ENCODE data around the gene TICRR.

The TICRR gene

GRCh38 chr15:89642106-89642505 lies 66.8 kb downstream of the TICRR start:
- ChIA-PET POLR2A (ENCODE audit: low non-redundant PET) (no interaction called here), CTCF (interaction anchor here (0.6 kb wide), 1 partner anchor 21 kb away, joined by 4 read pairs; no protein-coding TSS in a partner anchor)
- peak overlapping the region; percentile 10; the same call in 1 of the 2 replicates for H3K27ac ChIP-seq
- TF ChIP-seq, protein P1, sequence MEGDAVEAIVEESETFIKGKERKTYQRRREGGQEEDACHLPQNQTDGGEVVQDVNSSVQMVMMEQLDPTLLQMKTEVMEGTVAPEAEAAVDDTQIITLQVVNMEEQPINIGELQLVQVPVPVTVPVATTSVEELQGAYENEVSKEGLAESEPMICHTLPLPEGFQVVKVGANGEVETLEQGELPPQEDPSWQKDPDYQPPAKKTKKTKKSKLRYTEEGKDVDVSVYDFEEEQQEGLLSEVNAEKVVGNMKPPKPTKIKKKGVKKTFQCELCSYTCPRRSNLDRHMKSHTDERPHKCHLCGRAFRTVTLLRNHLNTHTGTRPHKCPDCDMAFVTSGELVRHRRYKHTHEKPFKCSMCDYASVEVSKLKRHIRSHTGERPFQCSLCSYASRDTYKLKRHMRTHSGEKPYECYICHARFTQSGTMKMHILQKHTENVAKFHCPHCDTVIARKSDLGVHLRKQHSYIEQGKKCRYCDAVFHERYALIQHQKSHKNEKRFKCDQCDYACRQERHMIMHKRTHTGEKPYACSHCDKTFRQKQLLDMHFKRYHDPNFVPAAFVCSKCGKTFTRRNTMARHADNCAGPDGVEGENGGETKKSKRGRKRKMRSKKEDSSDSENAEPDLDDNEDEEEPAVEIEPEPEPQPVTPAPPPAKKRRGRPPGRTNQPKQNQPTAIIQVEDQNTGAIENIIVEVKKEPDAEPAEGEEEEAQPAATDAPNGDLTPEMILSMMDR (conservative IDR thresholded peaks at IDR 0.05; ENCODE audit: low read depth), result no peak
- no peak for DNase-seq (ENCODE audit: low spot score)

DNA sequence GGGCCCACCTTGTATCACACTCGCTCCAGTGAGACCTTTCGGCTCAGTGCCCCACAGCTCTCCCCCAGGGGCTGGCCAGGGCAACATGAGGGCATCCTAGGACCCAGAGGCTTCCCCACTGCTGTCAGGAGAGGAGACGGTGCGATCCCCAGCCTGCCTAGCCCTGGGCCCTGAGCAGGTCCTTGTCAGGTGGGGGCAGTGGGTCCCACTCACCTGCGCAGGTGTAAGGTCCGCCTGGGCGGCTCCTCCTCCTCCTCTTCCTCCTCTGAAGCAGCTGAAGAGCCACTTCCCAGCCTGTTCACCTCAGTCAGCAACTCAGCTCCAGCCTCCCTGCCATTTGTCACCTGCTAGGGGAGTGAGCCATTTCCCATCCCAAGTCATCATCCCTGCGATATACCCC lies 70.4 kb downstream of the TICRR start:
- TF ChIP-seq, protein P1 (conservative IDR thresholded peaks at IDR 0.05; ENCODE audit: low read depth), result no peak
- no peak for DNase-seq (ENCODE audit: low spot score)
- ChIA-PET POLR2A (ENCODE audit: low non-redundant PET) (interaction anchor here (0.6 kb wide), 1 partner anchor 107 kb away, joined by 14 read pairs; no protein-coding TSS in a partner anchor), CTCF (interaction anchor here (0.5 to 1.5 kb wide), 4 partner anchors 17 to 191 kb away, joined by 3 to 4 read pairs (median 3); partner anchors contain the start of gene MESP1)
- H3K27ac ChIP-seq, result no peak overlapping the region

GRCh38 chr15:89646416-89647141 lies 71.3 kb downstream of the TICRR start:
- ChIA-PET POLR2A (ENCODE audit: low non-redundant PET) (no interaction called here), CTCF (interaction anchor here (0.5 to 1.5 kb wide), 7 partner anchors 16 to 441 kb away, joined by 3 to 9 read pairs (median 4); partner anchors contain the start of genes FANCI and MESP1)
- no peak for DNase-seq (ENCODE audit: low spot score)
- TF ChIP-seq, protein P1 (conservative IDR thresholded peaks at IDR 0.05; ENCODE audit: low read depth), result no peak
- no peak overlapping the region; the same call in 1 of the 2 replicates for H3K27ac ChIP-seq

DNA sequence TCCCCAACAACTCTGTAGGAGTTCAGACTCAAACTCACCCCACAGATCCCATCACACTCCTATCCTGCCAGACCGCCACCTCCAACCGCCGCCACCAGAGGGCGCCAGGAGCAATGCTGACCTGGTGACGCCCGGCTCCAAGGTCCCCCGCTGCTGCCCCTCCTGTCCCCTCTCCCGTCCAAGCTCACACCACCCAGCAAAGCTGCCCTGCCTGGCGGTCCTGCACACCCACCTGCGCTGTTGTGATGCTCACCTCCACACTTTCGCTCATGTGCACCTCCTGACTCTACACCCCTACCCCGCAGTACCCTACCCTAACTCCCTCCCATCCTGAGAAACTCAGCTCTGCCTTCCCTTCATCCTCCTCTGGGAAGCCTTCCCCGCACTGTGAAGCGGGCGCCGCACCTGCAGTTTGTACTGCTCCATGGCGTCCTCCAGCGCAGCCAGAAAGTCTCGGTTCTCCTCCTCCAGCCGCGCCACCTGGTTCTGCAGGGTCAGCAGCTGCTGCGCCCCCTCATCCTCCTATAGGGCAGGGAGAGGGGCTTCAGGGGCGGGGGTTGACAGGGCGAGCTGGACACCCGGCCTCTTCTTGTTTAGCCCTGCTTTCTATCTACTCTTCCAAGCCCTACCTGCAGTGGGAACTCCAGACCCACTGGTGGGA lies 72.1 kb downstream of the TICRR start:
- CTCF ChIA-PET, result interaction anchor here (0.5 to 1.3 kb wide), 11 partner anchors 10 to 1204 kb away, joined by 3 to 9 read pairs (median 4); no protein-coding TSS in a partner anchor
- TF ChIP-seq, protein P1 (conservative IDR thresholded peaks at IDR 0.05; ENCODE audit: low read depth), result peak; percentile 97
- peak; percentile 79 for DNase-seq (ENCODE audit: low spot score)
- POLR2A ChIA-PET (ENCODE audit: low non-redundant PET), result no interaction called here
- no peak overlapping the region; the same call in 1 of the 2 replicates for H3K27ac ChIP-seq

DNA sequence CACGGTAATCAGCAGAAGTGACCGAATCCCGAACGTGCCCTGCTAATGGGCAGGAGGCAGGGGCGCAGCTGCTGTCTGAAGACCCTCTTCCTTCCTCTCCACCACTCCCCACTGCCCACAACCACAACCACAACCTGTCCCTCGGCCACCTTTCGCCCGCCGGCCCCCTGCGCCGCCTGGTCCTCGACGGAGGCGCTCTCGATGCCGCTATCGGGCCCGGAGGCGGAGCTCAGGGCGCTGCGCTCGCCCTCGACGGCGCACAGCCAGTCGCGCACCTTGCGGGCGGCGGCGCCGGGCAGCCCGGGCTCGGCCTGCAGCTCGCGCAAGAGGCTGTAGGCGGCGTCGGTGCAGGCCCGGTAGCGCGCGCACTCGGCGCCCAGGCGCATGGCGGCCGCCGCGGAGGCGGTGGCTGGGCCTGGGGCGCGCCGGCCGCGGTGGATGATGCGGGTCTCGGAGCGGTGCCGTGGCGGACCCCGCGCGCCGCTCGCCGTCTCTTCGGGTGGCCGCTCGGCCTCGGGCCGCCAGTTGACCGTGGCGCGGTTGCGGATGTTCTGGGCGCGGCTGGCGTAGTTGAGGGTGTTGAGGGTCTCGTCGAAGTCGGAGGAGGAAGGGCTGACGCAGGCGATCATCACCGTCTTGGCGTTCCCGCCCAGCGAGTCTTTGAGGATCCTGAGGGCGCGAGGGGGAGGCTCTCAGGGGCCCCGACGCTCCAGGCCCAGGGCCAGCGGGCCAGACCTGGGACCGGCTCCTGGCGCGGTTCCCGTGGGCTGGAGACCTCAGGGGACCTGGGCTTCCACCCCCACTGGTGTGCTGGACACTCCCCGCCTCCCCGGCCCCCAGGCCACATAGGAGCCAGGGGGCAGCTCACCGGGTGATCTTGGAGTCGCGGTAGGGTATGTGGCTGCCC lies 73.1 kb downstream of the TICRR start:
- POLR2A ChIA-PET (ENCODE audit: low non-redundant PET), result no interaction called here
- no peak overlapping the region for H3K27ac ChIP-seq
- TF ChIP-seq, protein P1 (conservative IDR thresholded peaks at IDR 0.05; ENCODE audit: low read depth), result no peak
- CTCF ChIA-PET, result interaction anchor here (0.5 to 0.8 kb wide), 3 partner anchors 13 to 1203 kb away, joined by 4 to 6 read pairs (median 5); no protein-coding TSS in a partner anchor
- no peak for DNase-seq (ENCODE audit: low spot score)

All from RWPE1 (cell line).